Muscle layer of duodenum (tissue), 2 donors: ENCODE measurements around the gene DUSP8.

ENCODE experiments used
- H3K27ac ChIP-seq: one replicate; pipeline ENCODE4 v1.7.0; 2013; ENCODE audit warnings: mild to moderate bottlenecking, low read length
- H3K27me3 ChIP-seq: one replicate; pipeline ENCODE4 v1.7.0; 2013; ENCODE audit warnings: low read depth, mild to moderate bottlenecking, control low read depth, low read length
- H3K36me3 ChIP-seq, 2 donors: one replicate each; pipeline ENCODE4 v1.7.0; 2013; ENCODE audit warnings: low read length in 2 of 2, control low read depth in 1 of 2, mild to moderate bottlenecking in 1 of 2; ENCODE audit not compliant: insufficient read depth in 2 of 2, control insufficient read depth in 1 of 2
- H3K4me1 ChIP-seq, 2 donors: one replicate each; pipeline ENCODE4 v1.7.0; 2013; ENCODE audit warnings: low read length in 2 of 2, mild to moderate bottlenecking in 2 of 2, control low read depth in 1 of 2, moderate library complexity in 1 of 2; ENCODE audit not compliant: insufficient read depth in 2 of 2, control insufficient read depth in 1 of 2
- H3K4me3 ChIP-seq, 2 donors: one replicate each; pipeline ENCODE4 v1.7.0; 2013; ENCODE audit warnings: low read length in 2 of 2, low read depth in 1 of 2, mild to moderate bottlenecking in 1 of 2
- H3K9me3 ChIP-seq, 2 donors: one replicate each; pipeline ENCODE4 v1.7.0; 2013; ENCODE audit warnings: low read length in 2 of 2, control low read depth in 1 of 2, mild to moderate bottlenecking in 1 of 2; ENCODE audit not compliant: control insufficient read depth in 1 of 2
- donor health status: healthy.

Gene DUSP8

GRCh38 chr11:1557904-1558774, 13.9 kb downstream of the DUSP8 start:
- H3K4me3 ChIP-seq: peak overlapping the region in 1 of 2 donors; percentile 43
- H3K27me3 ChIP-seq: no peaks in the 10 kb centered on the region
- no peaks in the 10 kb centered on the region for H3K9me3 ChIP-seq
- peak overlapping the region; percentile 72 for H3K27ac ChIP-seq
- peaks cover 5 to 23% of the 10 kb centered on the region in 2 donors for H3K4me1 ChIP-seq
- H3K36me3 ChIP-seq: peaks cover 0 to 11% of the 10 kb centered on the region in 2 donors

GRCh38 chr11:1557051-1557884, 14.8 kb downstream of the DUSP8 start:
- H3K27me3 ChIP-seq: no peaks in the 10 kb centered on the region
- H3K4me3 ChIP-seq: no peak overlapping the region
- H3K4me1 ChIP-seq: peaks cover 5 to 29% of the 10 kb centered on the region in 2 donors
- H3K9me3 ChIP-seq: no peaks in the 10 kb centered on the region
- H3K36me3 ChIP-seq: peaks cover 0 to 6% of the 10 kb centered on the region in 2 donors
- peak overlapping the region; percentile 36 for H3K27ac ChIP-seq

GRCh38 chr11:1556278-1556902, 15.7 kb downstream of the DUSP8 start:
- no peaks in the 10 kb centered on the region for H3K9me3 ChIP-seq
- no peak overlapping the region for H3K4me3 ChIP-seq
- H3K4me1 ChIP-seq: peaks cover 5 to 30% of the 10 kb centered on the region in 2 donors
- no peak overlapping the region for H3K27ac ChIP-seq
- no peaks in the 10 kb centered on the region for H3K36me3 ChIP-seq
- H3K27me3 ChIP-seq: no peaks in the 10 kb centered on the region

- no peak overlapping the region for H3K27ac ChIP-seq
Observed at GRCh38 chr11:1555713-1556153, 16.3 kb downstream of the DUSP8 start.

GRCh38 chr11:1554981-1555712, 16.9 kb downstream of the DUSP8 start:
- H3K27ac ChIP-seq: no peak overlapping the region

More at GRCh38 chr11:1555713-1556153, 16.3 kb downstream of the DUSP8 start:
- H3K36me3 ChIP-seq: no peaks in the 10 kb centered on the region
- H3K9me3 ChIP-seq: no peaks in the 10 kb centered on the region
- H3K4me1 ChIP-seq: peaks cover 5 to 30% of the 10 kb centered on the region in 2 donors
- no peak overlapping the region for H3K4me3 ChIP-seq
- no peaks in the 10 kb centered on the region for H3K27me3 ChIP-seq

GRCh38 chr11:1553808-1554594, 18.1 kb downstream of the DUSP8 start:
- no peaks in the 10 kb centered on the region for H3K27me3 ChIP-seq
- H3K4me1 ChIP-seq: peaks cover 5 to 17% of the 10 kb centered on the region in 2 donors
- H3K9me3 ChIP-seq: no peaks in the 10 kb centered on the region
- H3K27ac ChIP-seq: no peak overlapping the region
- H3K4me3 ChIP-seq: no peak overlapping the region
- no peaks in the 10 kb centered on the region for H3K36me3 ChIP-seq

More at GRCh38 chr11:1554981-1555712, 16.9 kb downstream of the DUSP8 start:
- H3K4me1 ChIP-seq: peaks cover 5 to 27% of the 10 kb centered on the region in 2 donors
- H3K27me3 ChIP-seq: no peaks in the 10 kb centered on the region
- H3K4me3 ChIP-seq: no peak overlapping the region
- no peaks in the 10 kb centered on the region for H3K36me3 ChIP-seq
- H3K9me3 ChIP-seq: no peaks in the 10 kb centered on the region

- peaks cover 5% of the 10 kb centered on the region for H3K27me3 ChIP-seq
- H3K4me3 ChIP-seq: no peak overlapping the region
- no peaks in the 10 kb centered on the region for H3K36me3 ChIP-seq
- H3K9me3 ChIP-seq: no peaks in the 10 kb centered on the region
- H3K4me1 ChIP-seq: peaks cover 0 to 31% of the 10 kb centered on the region in 2 donors
- H3K27ac ChIP-seq: no peak overlapping the region
Observed at GRCh38 chr11:1549338-1550330, 22.4 kb downstream of the DUSP8 start.

GRCh38 chr11:1548221-1549070, 23.6 kb downstream of the DUSP8 start:
- peaks cover 0 to 31% of the 10 kb centered on the region in 2 donors for H3K4me1 ChIP-seq
- H3K9me3 ChIP-seq: no peaks in the 10 kb centered on the region
- H3K4me3 ChIP-seq: peak overlapping the region; percentile 26 to 37
- H3K27ac ChIP-seq: no peak overlapping the region
- peaks cover 5% of the 10 kb centered on the region for H3K27me3 ChIP-seq
- no peaks in the 10 kb centered on the region for H3K36me3 ChIP-seq
